ENCODE results near the gene SLC38A8.

GRCh38 chr16:84003038-84003437, 39.6 kb downstream of the SLC38A8 start:
- TF ChIP-seq POLR2A (IDR thresholded peaks at IDR 0.05), result no peak
- TF ChIP-seq, protein P1, sequence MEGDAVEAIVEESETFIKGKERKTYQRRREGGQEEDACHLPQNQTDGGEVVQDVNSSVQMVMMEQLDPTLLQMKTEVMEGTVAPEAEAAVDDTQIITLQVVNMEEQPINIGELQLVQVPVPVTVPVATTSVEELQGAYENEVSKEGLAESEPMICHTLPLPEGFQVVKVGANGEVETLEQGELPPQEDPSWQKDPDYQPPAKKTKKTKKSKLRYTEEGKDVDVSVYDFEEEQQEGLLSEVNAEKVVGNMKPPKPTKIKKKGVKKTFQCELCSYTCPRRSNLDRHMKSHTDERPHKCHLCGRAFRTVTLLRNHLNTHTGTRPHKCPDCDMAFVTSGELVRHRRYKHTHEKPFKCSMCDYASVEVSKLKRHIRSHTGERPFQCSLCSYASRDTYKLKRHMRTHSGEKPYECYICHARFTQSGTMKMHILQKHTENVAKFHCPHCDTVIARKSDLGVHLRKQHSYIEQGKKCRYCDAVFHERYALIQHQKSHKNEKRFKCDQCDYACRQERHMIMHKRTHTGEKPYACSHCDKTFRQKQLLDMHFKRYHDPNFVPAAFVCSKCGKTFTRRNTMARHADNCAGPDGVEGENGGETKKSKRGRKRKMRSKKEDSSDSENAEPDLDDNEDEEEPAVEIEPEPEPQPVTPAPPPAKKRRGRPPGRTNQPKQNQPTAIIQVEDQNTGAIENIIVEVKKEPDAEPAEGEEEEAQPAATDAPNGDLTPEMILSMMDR (IDR thresholded peaks at IDR 0.05), result no peak
